Erythroblast (primary cell): ENCODE data around the gene WDR76.

Source experiments
- DNase-seq, 2 experiments: peaks; one replicate each; lab custom pipeline; 2025; lab: John Stamatoyannopoulos, UW
- GATA1 ChIP-seq: IDR thresholded peaks from 2 replicates; pipeline ENCODE4 v1.6.1; 2011; ENCODE audit warnings: low read depth, mild to moderate bottlenecking, control low read depth, low read length, moderate library complexity
- POLR2A ChIP-seq: IDR thresholded peaks from 2 replicates; pipeline ENCODE4 v1.6.1; 2011; ENCODE audit warnings: mild to moderate bottlenecking, low read length

The WDR76 gene

GRCh38 chr15:43879386-43880355, 52.9 kb downstream of the WDR76 start:
- TF ChIP-seq POLR2A = no peak
- TF ChIP-seq GATA1 = no peak
- DNase-seq = no peak

GRCh38 chr15:43880406-43881194, 53.8 kb downstream of the WDR76 start:
- TF ChIP-seq GATA1 (no peak), POLR2A (no peak)
- no peak for DNase-seq

- DNase-seq = no peak
- TF ChIP-seq POLR2A (no peak), GATA1 (no peak)
Measured at GRCh38 chr15:43881245-43881644, 54.4 kb downstream of the WDR76 start.

DNA sequence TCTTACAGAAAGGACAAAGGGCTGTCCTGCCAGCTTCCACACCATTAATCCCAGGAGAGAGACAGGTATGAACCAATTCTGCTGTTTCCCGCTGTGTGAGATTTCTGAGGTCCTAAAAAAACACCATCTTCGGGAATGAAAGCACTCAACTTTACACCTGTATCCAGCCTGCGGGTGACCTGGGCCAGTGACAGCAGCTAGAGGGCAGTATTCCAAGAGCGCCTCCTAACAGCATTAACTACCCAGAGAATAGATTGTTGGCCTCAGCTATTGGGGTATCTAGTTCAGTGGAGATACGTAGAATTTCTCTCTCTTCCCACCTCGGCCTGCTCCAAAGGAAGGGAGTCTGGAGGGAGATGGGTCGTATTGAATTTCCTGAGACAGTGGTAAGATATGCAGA, 55.1 kb downstream of the WDR76 start:
- TF ChIP-seq GATA1 = no peak
- no peak for TF ChIP-seq POLR2A
- peak in 1 of 2 experiments; percentile 18 for DNase-seq

DNA sequence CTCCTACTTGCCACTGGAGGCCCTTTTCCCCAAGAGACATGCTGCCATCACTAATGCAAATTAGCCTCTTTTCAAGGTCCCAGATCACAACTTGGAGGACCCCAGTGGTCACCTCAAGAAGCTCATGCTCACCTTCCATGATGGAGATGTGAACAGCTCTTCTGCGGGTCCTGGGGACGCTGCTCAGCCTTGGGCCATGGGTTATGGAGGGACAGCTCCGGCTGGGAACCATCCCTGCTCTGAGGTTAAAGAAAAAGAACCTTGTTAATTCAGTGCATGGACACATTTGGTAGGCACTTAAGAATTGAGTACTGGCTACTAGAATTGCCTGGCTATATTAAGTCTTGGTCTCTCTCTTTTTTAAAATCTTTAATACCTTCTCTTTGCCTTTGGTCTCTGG, 56.8 kb downstream of the WDR76 start:
- no peak for TF ChIP-seq GATA1
- no peak for TF ChIP-seq POLR2A
- no peak for DNase-seq

GRCh38 chr15:43886558-43886957, 59.8 kb downstream of the WDR76 start:
- no peak for DNase-seq
- TF ChIP-seq GATA1 (no peak), POLR2A (no peak)

- DNase-seq = no peak
- no peak for TF ChIP-seq GATA1
- TF ChIP-seq POLR2A = no peak
Measured at GRCh38 chr15:43887901-43888300, 61.1 kb downstream of the WDR76 start.

GRCh38 chr15:43889042-43889441, 62.2 kb downstream of the WDR76 start:
- DNase-seq = no peak
- TF ChIP-seq POLR2A (no peak), GATA1 (no peak)

- TF ChIP-seq POLR2A (no peak), GATA1 (no peak)
- DNase-seq = no peak
Measured at GRCh38 chr15:43893956-43894355, 67.2 kb downstream of the WDR76 start.

DNA sequence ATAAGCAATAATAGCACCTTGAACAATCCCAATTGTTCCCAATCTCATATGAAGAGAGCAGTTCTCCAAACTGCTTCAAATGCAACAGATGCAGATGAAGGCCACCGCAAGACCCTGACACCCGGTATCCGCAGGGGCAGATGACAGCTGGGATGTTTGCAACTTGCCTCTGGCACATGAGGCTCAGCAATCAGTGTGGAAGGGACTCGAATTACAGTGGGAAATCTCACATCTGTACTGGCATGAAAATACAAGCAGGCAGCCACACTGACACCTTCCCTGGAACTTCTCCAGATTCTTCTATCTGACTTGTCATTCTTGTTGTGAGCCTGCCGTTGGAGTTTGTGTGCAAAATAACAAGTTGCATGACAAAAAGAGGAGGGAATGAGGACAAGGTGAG, 68.8 kb downstream of the WDR76 start:
- DNase-seq = no peak
- no peak for TF ChIP-seq GATA1
- no peak for TF ChIP-seq POLR2A

- no peak for DNase-seq
- TF ChIP-seq POLR2A (no peak), GATA1 (no peak)
Measured at GRCh38 chr15:43896543-43896942, 69.7 kb downstream of the WDR76 start.

DNA sequence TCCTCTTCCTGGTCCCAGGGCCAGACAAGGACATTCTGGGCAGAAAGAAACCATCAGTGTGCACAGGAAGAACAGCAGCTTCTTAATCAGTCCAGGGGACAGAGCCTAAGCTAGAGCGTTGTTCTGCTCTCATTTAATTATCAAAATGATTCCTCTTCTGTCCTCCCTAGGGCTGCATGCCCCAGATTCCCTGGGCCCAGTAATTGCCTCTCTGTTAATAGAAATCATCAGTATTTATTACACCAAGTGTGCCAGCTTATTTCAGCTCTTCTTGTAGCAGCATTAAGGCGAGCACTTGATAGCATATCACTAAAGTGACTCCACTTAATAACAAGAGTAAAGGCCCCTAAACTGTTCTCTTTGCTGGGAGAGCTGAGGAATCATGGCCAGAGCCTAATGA, 72.1 kb downstream of the WDR76 start:
- TF ChIP-seq POLR2A = no peak
- no peak for TF ChIP-seq GATA1
- no peak for DNase-seq

GRCh38 chr15:43899928-43900327, 73.1 kb downstream of the WDR76 start:
- TF ChIP-seq POLR2A (no peak), GATA1 (no peak)
- DNase-seq = peak; percentile 59 to 61

DNA sequence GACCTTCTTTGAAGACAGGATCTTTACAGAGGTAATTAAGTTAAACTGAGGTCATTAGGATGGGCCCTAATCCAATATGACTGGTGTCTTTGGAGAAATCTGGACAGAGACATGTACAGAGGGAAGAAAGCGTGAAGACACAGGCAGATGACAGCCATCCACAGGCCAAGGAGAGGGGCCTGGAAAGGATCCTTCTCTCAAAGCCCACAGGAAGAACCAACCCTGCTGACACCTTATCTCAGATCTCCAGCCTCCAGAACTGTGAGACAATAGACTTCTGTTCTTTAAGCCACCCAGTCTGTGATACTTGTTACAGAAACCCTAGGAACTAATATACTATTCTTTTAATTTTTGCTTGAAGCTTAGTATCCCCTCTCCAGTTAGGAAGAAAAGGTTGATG, 74.2 kb downstream of the WDR76 start:
- DNase-seq = no peak
- TF ChIP-seq POLR2A = no peak
- no peak for TF ChIP-seq GATA1
